Middle frontal gyrus (tissue), 1 donor: ENCODE data around the gene EEF1A2.
A peak's percentile ranks its signal among the peaks of the same experiment; 100 is the strongest.

Experiments
- DNase-seq: peaks from one replicate; pipeline ENCODE4 v3.0.0-alpha.2; 2015; ENCODE audit warnings: low spot score; ENCODE audit errors: extremely low spot score

The EEF1A2 gene

DNA sequence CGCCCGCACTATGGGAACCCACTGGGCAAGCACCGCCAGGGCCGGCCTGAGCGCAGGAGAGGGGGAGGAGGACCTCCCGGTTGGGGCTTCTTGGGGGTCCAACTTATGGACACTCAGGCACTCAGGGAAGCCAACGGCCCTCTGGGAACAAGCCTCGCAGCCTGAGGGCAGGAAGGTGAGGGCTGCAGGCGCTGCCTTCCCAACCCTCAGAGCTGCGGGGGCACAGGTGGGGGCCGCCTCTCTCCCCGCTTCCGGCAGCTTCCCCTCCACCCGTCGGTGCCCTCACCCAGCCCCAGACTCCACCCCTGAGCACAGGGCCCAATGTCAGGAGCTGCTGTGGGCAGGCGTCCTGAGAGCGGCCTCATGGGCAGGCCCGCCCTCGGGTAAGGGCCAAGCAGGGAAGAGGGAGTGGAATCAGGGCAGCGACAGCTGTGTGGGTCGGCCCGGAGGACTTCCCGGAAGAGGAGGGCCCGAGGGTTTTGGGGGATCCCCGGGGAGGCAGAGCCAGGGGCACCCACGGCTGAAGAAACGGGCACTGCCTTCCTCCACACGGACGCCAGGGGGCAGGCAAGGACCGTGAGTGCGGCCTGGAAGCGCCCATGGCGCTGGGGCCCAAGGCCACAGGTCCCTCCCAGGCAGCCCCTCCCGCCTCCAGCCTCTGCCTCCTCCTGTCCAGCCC lies 38.8 kb upstream of the EEF1A2 start:
- DNase-seq: peak; percentile 44

DNA sequence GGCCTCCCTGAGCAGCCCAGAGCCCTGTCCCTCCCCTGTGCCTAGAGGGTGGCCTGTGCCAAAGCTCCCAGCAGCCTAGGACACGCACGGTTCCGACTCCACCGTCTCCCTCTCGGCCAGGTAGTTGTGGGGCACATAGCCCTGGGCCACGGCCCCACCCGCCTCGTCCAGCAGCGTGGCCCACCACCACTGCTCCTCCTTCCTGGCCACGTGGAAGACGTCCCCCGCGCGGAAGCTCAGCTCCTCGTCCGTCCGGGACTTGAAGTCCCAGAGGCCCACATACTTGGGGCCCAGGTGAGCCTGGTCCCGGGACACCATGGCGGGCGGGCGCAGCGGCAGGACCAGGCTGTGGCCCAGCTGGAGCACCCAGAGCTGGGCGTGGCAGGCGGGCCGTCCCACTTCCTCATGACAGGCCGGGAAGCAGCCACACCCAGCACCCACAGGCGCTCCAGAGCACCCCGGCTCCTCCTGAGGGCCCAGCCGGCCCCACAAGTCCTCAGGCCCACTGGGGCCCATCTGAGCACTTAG lies 38.2 kb upstream of the EEF1A2 start, which contains the start of gene PTK6:
Gene PTK6, minus strand, starts transcription at position 380 of the 528 bp plus-strand sequence. Its CDS starts 62 bp downstream, at position 318.
- DNase-seq: no peak

GRCh38 chr20:63536241-63536977 lies 37.5 kb upstream of the EEF1A2 start:
- no peak for DNase-seq

DNA sequence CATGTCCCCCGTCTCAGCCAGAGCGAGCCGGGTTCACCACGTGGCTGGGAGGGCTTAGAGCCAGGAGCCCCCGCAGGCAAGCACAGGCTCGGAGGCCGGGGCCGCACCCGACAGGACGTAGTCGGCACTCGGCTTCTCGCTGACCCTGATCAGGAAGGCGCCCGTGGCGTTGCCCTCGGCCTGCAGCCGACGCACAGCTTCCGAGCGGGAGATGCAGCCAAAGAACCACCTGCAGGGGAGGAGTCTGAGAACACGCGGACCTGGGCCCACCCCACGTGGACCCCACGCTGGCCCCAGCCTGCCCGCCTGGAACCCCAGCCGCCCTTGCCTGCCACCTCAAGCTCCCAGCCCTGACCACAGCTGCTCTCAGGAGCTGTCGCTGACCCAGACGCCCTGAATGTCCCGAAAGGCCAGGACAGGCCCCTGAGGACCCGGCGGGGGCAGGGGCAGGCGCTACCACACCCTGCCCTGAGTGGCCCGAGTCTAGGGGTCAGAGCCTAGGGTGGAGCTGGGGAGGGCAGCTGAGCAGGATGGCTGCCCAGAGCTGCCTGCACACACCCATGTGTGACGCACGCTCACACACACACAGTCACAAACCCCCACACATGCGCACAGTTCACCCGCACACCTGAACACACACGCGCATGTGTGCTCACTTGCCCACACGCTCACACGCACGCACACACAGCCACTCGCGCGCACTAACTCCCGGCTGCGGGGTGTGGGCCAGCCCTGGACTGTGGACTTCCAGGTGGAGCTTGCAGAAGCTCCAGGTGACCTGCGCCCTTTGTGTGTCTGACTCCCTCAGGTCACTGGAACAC lies 36.2 kb upstream of the EEF1A2 start:
- no peak for DNase-seq

DNA sequence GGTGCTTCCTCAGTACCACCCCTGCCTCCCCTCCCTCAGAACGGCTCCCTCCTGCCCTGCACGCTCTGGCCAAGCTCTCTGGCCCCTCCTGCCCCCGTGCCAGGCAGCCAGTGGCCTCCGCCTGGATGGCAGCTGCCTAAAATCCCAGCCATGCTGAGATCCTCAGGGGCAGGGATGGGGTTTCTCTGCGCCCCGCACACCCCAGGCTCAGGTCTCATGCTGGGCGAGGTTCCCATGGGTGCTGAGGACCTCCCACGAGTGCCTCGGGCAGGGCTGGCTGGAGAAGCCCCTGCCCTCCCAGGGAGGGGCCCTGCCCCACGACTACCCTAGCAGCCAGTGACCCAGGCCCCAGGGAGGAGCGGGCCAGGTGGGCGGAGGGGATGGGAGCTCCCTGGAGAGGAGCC lies 35.5 kb upstream of the EEF1A2 start:
- no peak for DNase-seq

GRCh38 chr20:63533871-63534393 lies 35.0 kb upstream of the EEF1A2 start:
- no peak for DNase-seq

DNA sequence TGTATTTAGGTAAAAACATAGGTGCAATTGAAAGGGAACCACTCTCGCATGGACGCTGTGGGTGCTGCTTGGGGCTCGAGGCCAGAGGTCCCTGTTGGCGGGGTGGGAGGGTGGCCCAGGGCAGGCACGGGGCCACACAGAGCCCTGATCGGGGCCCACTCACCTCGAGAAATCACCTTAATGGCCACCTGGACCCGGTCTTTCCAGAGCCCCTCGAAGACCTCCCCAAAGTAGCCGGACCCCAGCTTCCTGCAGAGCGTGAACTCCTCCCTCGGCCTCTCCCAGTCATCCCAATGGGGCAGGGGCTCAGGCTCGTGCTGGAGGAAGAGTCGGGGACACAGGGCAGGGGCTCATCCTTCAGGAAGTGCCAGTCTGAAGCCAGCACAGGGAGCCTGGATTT lies 34.5 kb upstream of the EEF1A2 start:
- DNase-seq: no peak

- no peak for DNase-seq
These were observed 33.6 kb upstream of the EEF1A2 start for GRCh38 chr20:63532449-63532971.

- DNase-seq: no peak
These were observed 33.0 kb upstream of the EEF1A2 start for GRCh38 chr20:63531686-63532448.

DNA sequence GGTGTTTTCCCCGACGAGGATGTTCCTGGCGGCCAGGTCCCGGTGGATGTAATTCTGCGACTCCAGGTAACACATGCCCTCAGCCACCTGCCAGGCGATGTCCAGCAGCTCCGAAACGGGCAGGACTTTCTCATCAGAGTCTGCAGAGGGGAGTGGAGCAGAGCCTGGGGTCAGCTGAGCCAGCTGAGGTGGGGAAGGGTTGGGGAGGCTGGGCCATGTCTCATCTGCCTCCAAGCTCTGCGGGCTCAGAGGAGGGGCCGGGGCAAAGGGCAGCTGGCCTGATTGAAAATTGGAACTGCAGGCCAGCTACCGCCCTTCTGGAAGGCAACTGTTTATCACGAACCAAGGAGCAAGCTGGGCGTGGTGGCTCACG lies 31.9 kb upstream of the EEF1A2 start:
- DNase-seq: no peak

GRCh38 chr20:63529861-63530787 lies 31.2 kb upstream of the EEF1A2 start:
- DNase-seq: no peak

GRCh38 chr20:63529180-63529860 lies 30.4 kb upstream of the EEF1A2 start:
- no peak for DNase-seq

- DNase-seq: no peak
These were observed 28.3 kb upstream of the EEF1A2 start for GRCh38 chr20:63527184-63527583.

DNA sequence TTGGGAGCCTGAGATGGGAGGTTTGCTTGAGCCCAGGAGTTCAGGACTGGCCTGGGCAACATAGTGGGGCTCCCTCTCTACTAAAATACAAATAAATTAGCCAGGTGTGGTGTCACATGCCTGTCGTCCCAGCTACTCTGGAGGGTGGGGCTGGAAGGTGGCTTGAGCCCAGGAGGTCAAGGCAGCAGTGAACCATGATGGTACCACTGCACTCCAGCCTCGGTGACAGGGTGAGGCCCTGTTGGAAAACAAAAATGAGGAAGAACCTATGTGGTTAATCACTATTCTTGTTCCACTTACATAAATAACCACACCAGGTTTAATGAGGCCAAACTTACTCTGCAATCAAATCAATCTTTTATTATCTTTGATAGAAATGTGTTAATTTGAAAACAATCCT lies 27.1 kb upstream of the EEF1A2 start:
- DNase-seq: no peak

GRCh38 chr20:63525185-63525584 lies 26.3 kb upstream of the EEF1A2 start:
- DNase-seq: no peak

- no peak for DNase-seq
These were observed 24.2 kb upstream of the EEF1A2 start for GRCh38 chr20:63522981-63523611.

DNA sequence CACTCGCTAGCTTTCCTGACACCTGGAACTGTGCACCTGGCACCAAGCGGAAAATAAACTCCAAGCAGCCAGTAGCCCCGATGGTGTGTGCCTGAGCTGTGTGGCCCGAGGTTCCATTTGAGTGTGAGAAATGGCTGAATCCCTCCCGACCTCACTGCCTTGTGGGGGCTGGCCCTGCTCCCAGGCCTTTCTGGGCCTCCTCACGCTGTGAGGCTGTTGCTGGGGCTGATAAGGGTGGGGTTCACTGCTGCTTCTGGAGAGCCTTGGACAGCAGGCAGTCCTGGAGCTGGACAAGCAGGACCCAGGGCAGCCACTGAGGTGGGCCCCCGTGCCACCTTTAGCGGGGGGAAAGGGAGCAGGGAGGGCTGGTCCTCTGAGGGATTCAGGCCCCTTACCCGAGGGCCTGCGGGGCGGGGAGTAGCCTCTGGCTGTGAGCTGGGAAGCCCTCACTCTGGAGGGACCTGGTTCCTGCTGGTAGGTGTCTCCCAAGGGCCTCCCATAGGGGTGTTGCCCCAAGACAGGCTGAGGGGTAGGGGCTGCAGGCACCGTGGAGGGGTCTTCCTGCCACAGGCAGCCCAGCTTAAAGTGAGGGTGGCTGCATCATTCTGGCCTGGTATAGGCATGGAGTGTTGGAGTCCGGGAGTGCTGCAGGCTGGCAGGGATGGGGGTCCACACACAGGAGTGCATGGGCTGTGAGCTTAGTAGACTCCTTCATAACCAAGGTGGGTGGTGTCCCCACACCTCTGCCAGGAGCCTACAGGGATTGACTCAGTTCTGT lies 23.4 kb upstream of the EEF1A2 start:
- DNase-seq: no peak

GRCh38 chr20:63521602-63522001 lies 22.7 kb upstream of the EEF1A2 start:
- DNase-seq: no peak
